DMS53 (cell line): Measurements from ENCODE around the gene TEX26.

Experiments used
- DNase-seq: peaks from one replicate; lab custom pipeline; 2025; lab: John Stamatoyannopoulos, UW

TEX26 gene

DNA sequence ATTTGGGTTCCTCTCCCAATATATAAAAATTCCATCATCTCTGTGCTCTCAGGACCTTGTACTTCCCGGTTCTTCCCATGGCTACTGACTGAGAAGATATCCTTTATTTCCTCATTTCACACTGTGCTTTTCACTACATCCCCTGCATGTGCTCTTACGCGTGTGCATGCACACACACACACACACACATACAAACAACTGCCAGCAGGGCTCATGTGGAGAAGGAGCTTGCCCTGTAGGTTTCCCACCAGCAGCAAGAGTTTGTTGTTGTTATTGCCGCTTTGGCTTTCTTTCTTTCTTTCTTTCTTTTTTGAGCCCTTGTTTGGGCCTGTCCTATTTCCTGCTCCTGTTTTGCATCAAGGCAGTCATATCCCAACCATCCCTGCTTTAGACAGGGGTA, 43.6 kb downstream of the TEX26 start:
- DNase-seq, result no peak

DNA sequence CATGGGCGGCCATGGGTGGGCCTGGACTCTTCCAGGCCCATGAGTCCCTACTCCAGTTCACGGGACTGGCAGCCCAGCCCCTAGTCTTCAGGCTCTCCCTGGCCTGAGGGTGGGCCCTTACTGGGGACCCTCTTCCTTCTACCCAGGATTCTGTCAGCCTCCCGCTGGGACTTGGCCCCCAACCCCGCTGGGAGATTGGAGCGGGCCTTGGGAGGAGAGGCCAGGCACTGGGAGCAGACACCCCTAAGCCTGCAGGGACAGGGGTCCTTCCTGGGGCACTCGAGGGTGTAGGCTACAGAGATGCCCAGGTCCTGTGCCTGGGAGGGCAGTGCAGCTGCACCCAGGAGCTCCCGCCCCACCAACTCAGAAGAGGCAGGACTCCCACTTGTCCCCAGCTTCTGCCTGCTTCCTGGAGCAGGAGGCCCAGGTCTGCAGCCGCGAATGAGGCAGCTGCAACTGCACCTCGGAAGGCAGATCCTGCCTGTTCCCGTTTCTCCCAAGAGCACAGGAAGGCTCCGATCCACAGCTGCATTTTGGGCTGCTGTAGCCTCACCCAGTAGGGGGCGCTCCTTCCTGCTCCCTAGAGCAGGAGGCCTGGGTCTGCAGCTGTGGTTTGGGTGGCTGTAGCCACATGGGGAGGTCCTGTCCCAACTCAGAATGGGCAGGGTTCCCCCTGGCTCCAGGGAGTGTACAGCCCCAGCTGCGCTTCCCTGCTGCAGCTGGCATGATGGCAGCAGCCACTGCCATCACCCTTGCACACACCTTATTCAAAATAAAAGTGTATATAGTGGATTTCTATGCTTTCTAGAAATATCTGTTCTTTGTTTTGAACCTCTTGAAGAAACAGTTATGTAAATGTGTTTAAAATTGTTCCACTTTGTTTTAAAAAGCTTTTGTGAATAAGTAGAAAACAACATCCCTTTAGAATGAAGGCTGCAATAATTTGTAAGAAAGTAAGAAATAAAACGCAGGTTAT, 46.8 kb downstream of the TEX26 start:
- DNase-seq, result peak; percentile 67

GRCh38 chr13:30982506-30982905, 50.0 kb downstream of the TEX26 start:
- no peak for DNase-seq

DNA sequence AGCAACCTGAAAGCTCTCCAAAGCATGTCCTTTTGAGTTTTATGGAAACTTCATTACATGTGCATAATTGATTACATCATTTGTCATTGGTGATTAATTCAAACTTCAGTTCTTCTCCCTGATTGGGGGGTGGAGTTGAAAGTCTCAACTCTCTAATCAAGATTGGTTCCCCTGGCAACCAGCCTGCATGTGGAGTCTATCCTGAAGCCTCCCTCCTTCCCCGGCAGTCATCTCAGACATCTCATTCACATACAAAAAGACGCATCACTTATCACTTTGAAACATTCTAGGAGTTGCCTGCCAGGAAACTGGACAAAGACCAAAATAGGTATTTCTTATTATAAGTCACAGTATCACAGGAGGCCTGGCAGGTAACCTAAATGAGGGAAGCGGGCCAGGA, 50.5 kb downstream of the TEX26 start:
- DNase-seq, result no peak

DNA sequence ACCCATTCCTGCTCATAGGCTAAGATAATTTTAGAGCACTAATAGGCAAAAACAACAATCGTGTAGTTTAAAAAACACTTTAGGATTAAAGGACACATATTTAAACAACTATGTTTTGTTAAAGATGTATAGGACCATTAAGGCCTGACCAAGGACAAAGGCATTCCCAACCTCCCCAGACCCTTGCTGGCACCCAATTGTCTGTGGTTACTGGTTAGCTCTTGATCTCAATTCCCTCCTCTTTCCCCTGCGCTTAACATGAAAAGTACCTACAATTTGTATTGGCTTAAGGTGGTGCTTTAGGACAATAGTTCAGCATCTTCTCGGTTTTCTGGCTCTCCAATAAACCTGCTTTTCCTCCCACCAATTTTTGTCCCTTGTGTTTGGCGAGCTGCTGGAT, 51.0 kb downstream of the TEX26 start:
- no peak for DNase-seq

- DNase-seq, result no peak
Observed at GRCh38 chr13:30984620-30985019, 52.2 kb downstream of the TEX26 start.

GRCh38 chr13:30985637-30986205, 53.3 kb downstream of the TEX26 start:
- DNase-seq, result no peak

DNA sequence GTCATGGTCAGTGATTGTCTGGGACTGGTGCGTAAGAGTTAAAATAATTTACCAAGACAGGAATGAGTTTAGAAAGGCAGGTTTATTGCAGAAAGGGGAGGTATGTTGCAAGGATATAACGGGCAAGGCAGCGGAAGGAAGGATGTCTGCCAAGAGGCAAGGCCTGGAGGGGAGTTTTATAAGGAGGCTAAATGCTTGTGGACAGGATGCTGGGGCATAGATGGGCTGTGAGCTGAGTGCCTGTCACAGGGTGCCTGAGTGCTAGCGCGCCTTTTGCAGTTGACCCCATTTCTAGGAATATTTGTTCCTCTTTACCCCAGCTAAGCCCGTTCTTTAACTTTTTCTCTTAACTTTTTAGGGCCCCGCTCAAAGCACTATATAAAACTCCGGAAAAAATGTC, 58.7 kb downstream of the TEX26 start:
- DNase-seq, result no peak

- DNase-seq, result no peak
Observed at GRCh38 chr13:30991922-30992321, 59.5 kb downstream of the TEX26 start.

DNA sequence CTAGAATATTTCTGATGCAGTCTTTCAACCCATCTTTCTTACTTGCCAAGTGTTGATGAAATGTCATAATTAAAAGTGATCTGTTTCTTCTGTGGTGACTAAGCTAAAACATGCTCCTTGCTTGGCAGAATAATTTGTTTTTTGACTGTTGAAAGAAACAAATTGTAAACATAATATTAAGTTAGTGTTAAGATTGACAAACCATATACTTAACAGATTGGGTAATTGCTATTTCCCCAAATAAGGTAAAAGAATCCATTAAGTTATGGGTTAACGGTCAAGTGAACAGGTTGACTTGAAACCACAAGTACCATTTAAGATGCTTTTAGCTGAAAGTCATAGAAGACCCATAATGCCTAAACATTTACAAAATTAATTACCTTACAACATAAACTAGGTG, 62.9 kb downstream of the TEX26 start:
- no peak for DNase-seq

DNA sequence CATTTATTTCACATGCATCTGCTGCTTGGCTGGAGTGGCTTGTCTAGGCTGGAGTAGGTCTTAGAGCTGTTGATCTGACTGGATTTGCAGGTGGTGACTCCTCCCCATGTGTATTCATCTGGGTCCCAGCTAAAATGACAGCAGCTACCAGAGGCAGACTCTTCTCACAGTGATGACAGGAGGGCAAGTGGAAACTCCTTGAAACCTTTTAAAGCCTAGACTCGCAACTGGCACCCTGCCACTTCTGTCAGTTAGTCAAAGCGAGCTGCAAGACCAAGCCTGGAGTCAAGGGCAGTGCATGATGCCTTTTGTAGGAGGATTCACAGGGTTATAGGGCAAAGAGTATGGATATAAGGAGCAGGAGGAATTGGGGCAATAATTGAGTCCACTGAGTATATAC, 65.2 kb downstream of the TEX26 start:
- no peak for DNase-seq

DNA sequence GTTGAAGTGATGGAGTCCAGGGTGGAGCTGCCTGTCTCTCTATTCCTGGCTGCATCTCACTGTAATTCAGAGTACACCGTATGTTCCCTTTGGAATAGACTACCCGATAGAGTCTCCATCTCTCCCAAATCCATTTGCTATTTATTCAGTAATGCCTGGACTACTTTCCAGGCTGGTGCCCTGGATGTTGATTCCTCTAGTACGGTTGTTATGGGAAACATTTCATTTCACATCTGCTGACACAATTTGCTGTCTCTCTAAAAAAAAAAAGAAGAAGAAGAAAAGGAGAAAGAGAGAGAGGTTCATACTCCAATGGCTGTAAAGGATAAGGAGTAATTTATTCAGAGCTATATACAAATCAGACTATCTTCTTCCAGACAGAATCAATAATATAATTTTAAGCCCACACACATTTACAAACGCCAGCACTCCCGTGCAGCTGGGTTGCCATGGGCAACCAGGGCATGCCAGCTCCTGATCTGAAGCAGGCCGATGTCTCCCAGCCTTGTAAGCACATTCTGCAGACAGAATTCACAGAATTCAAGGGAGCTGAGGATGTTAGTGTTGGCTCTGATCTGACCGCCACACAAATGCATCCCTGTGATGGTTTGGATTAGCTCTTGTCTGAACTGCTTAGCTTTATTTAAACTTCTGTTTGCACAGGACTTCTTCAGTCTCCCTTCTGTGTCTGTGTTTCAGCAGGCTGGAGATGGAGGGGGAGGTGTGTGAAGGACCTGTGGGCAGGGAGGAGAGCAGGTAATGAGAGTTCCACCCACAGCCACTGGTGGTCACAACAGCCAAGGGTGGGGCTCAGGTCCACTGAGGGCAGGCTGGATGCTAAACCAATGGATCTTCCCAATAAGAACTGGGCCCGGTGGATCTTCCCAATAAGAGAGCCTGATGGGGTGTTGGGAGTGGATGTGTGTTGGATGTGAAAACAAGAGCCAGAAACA, 66.0 kb downstream of the TEX26 start:
- peak; percentile 41 for DNase-seq

GRCh38 chr13:31000889-31001288, 68.4 kb downstream of the TEX26 start:
- DNase-seq, result no peak

DNA sequence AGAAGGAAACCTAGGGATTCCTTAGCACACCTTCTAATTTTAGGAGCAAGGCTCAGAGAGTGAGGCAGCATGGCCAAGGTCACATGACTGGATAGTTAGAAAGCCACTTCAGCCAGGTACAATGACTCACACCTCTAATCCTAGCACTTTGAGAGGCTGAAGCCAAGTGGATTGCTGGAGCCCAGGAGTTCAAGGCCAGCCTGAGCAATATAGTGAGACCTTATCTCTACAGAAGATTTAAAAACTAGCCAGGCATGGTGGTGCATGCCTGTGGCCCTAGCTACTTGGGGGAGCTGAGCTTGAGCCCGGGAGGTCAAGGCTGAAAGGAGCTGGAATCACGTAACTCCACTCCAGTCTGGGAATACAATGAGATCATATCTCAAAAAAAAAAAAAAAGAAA, 69.2 kb downstream of the TEX26 start:
- peak; percentile 48 for DNase-seq

DNA sequence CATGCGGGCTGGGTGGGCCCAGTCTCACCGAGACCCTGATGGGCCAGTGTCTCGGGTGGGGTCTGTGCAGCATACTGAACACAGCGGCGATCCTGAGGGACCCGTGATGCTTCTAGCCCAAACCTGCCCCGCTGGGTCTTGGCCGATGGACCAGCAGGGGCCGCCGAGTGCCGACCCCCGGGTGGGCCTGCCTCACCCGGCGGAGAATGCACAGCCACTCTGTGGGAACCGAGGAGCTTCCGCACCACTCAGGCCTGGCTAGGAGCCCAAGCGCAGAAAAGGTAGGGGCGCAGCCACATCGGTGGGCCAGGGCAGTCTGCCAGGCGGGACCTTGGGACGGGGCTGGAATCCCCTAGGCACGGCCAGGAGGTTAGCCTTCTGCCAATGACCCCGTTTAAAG, 72.6 kb downstream of the TEX26 start:
- DNase-seq, result no peak

GRCh38 chr13:31007417-31007816, 75.0 kb downstream of the TEX26 start:
- DNase-seq, result no peak

DNA sequence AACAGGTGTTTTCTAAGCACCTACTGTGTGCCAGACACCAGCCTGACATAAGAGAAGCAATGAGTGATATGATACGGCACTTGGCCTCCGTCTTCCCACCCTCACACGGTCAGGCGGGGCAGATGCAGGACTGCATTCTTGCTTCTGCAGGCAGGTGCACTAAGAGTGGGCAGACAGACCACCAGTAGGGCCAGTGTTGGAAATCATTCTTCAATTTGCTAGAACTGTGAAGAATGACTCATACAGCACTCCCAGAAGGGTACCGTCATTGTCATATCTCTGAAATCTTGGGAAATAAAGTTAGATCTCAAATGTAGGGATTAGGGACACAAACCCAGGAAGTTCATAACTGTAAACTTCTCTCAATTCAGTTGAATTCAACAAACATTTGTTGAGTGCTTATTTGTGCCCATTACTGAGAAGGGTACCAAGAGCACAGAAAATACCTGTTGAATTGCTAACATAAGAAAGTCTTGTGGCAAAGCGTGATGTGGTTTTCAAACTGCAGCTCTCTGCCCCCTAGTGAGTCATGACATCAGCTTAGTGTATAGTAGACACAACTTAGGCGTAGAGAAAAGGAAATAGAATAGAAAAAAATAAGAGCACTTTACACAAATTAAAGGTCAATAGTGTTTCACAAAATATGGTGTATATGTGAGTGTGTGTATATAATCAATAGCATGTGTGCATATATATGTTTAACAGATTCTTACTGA, 76.1 kb downstream of the TEX26 start:
- DNase-seq, result no peak

DNA sequence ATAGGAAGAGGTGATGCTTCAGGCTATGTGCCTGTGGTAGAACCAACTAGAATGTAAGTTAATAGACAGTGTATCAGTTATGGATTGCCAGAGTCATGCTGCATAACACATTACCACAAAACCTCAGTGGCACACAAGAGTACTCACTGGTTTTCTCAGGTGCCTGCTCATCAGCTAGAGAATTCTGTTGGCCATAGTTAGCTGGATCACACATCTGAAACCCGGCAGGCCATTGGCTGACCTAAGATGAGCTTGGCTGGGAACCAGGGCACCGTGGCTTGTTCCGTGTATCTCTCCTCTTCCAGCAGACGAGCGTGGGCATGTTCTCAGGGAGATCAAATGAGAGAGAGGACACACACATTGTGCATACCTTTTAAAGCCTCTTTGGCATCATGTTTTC, 76.7 kb downstream of the TEX26 start:
- no peak for DNase-seq

- no peak for DNase-seq
Observed at GRCh38 chr13:31010296-31010695, 77.8 kb downstream of the TEX26 start.

- DNase-seq, result no peak
Observed at GRCh38 chr13:31011193-31011860, 78.9 kb downstream of the TEX26 start.
